SK-N-MC (cell line): ENCODE measurements around the gene SELENOO.

Source experiments
- EZH2 ChIP-seq: fragments of 200-600 bp; sonication (generic); IDR thresholded peaks from one replicate; pipeline ENCODE4 v1.6.1; 2017; ENCODE audit warnings: antibody characterized with exemption
- POLR2AphosphoS5 ChIP-seq: IDR thresholded peaks from 2 replicates; pipeline ENCODE4 v1.6.1; 2012; ENCODE audit warnings: mild to moderate bottlenecking, low read depth, low read length, borderline replicate concordance

GRCh38 chr22:50189184-50189848 is 11.5 kb upstream of the SELENOO start:
- TF ChIP-seq EZH2 = no peak
- TF ChIP-seq POLR2AphosphoS5 = no peak
